DOHH2 (cell line): ENCODE measurements around the gene DKK3.

Source experiments
- H3F3A ChIP-seq: fragments of 200-600 bp; sonication (generic), shearing (Covaris generic); 2 replicates; pipeline ENCODE4 v1.6.0; 2016; ENCODE audit warnings: antibody characterized with exemption, mild to moderate bottlenecking; ENCODE audit not compliant: control insufficient read depth, insufficient read depth
- H3K27ac ChIP-seq: fragments of 200-600 bp; sonication (generic); 2 replicates; pipeline ENCODE4 v1.5.1; 2014; ENCODE audit warnings: low read depth, mild to moderate bottlenecking, low read length, moderate library complexity
- H3K27me3 ChIP-seq: fragments of 200-600 bp; sonication (generic); 2 replicates; pipeline ENCODE4 v1.6.1; 2014; ENCODE audit warnings: mild to moderate bottlenecking, low read length, mixed read lengths; ENCODE audit not compliant: control insufficient read depth
- H3K36me3 ChIP-seq: fragments of 200-600 bp; sonication (generic); 2 replicates; pipeline ENCODE4 v1.6.1; 2014; ENCODE audit warnings: mild to moderate bottlenecking, low read length, moderate library complexity, mixed read lengths; ENCODE audit not compliant: control insufficient read depth
- H3K4me1 ChIP-seq: fragments of 200-600 bp; sonication (generic); 2 replicates; pipeline ENCODE4 v1.6.1; 2014; ENCODE audit warnings: mild to moderate bottlenecking, low read length, mixed read lengths; ENCODE audit not compliant: control insufficient read depth
- H3K4me2 ChIP-seq: fragments of 200-600 bp; sonication (generic); 2 replicates; pipeline ENCODE4 v1.6.0; 2014; ENCODE audit warnings: mild to moderate bottlenecking, low read length, moderate library complexity
- H3K4me3 ChIP-seq: fragments of 200-600 bp; sonication (generic); 2 replicates; pipeline ENCODE4 v1.5.1; 2014; ENCODE audit warnings: mild to moderate bottlenecking, low read length, mixed read lengths
- H3K79me2 ChIP-seq: fragments of 200-600 bp; sonication (generic); 2 replicates; pipeline ENCODE4 v1.6.1; 2014; ENCODE audit warnings: mild to moderate bottlenecking, low read length, mixed read lengths; ENCODE audit not compliant: control insufficient read depth
- H3K9me2 ChIP-seq: fragments of 200-600 bp; sonication (generic); replicated peaks from 2 replicates; pipeline ENCODE4 v1.6.1; 2014; ENCODE audit warnings: mild to moderate bottlenecking, low read length, mixed read lengths; ENCODE audit not compliant: control insufficient read depth
- H3K9me3 ChIP-seq: fragments of 200-600 bp; sonication (generic); 2 replicates; pipeline ENCODE4 v1.6.1; 2014; ENCODE audit warnings: antibody characterized with exemption, low read length, mixed read lengths; ENCODE audit not compliant: control insufficient read depth, insufficient read depth
- H4K20me1 ChIP-seq: fragments of 200-600 bp; sonication (generic); 2 replicates; pipeline ENCODE4 v1.6.0; 2014; ENCODE audit warnings: low read depth, mild to moderate bottlenecking, antibody characterized with exemption, low read length, moderate library complexity; ENCODE audit not compliant: control insufficient read depth, insufficient read depth
- EZH2phosphoT487 ChIP-seq: fragments of 200-600 bp; sonication (generic); IDR thresholded peaks from 2 replicates; pipeline ENCODE4 v1.6.1; 2017; ENCODE audit warnings: borderline replicate concordance, mild to moderate bottlenecking, antibody characterized with exemption, low read length, moderate library complexity, mixed read lengths
- TF ChIP-seq, protein P1 (sequence below): fragments of 200-600 bp; sonication (generic); IDR thresholded peaks from one replicate; pipeline ENCODE4 v1.5.1; 2014; ENCODE audit warnings: antibody characterized with exemption, mild to moderate bottlenecking, low read depth, low read length; ENCODE audit not compliant: poor library complexity, severe bottlenecking

The DKK3 gene

DNA sequence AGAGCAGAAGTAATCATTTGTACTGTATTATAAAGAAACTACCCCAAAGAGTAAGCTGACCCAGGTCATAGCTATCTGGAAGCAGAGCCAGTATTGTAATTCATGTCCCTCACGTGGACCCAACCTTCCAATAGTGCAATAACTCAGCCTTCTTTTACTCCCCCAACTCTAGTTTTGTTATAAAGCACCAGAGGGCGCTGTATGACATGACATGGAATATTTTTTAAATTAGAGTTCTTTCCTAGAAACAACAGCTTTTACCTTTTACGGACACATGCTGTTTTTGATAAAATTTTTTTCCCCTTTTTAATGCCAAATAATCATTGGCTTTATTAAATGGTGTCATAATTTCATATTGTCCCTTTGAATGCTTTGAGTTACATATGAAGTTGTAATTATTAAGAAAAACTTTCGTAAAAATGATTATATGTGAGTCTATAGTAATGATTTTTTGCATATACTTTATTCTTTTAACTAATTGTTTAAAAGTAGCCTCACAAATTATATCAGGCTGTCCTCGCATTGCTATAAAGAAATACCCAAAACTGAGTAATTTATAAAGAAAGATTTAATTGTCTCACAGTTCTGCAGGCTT lies 76.9 kb downstream of the DKK3 start:
- Histone ChIP-seq H3K4me3 (no peak overlapping the region), H3K79me2 (no peaks in the 10 kb centered on the region), H4K20me1 (no peaks in the 10 kb centered on the region), H3K4me2 (no peak overlapping the region), H3K27ac (no peak overlapping the region), H3F3A (0 out of 2 replicates have a peak, but pooled peaks cover 2% of the 10 kb centered on the region), H3K9me2 (no peaks in the 10 kb centered on the region), H3K27me3 (no peaks in the 10 kb centered on the region), H3K36me3 (peaks cover 45% of the 10 kb centered on the region), H3K9me3 (no peaks in the 10 kb centered on the region), H3K4me1 (peaks cover 1% of the 10 kb centered on the region)
- TF ChIP-seq, protein P1, sequence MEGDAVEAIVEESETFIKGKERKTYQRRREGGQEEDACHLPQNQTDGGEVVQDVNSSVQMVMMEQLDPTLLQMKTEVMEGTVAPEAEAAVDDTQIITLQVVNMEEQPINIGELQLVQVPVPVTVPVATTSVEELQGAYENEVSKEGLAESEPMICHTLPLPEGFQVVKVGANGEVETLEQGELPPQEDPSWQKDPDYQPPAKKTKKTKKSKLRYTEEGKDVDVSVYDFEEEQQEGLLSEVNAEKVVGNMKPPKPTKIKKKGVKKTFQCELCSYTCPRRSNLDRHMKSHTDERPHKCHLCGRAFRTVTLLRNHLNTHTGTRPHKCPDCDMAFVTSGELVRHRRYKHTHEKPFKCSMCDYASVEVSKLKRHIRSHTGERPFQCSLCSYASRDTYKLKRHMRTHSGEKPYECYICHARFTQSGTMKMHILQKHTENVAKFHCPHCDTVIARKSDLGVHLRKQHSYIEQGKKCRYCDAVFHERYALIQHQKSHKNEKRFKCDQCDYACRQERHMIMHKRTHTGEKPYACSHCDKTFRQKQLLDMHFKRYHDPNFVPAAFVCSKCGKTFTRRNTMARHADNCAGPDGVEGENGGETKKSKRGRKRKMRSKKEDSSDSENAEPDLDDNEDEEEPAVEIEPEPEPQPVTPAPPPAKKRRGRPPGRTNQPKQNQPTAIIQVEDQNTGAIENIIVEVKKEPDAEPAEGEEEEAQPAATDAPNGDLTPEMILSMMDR: peak; percentile 67
- TF ChIP-seq EZH2phosphoT487: no peak

DNA sequence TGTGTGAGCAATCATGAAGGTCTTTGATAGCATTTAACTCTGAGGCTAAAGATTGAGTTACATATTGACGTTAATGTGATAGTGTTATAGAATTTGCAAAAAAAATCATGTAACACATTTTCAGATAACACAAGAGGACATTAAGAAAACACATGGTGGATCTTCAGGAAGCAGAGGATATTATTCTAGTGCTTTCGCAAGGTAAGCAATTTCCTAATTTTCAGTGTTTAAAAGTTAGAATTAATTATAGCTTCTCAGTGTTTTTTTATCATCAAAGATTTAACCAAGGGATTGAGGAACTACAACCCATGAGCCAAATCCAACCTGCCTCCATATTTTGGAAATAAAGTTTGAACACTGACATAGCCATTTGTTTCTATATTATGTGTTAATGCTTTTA lies 78.5 kb downstream of the DKK3 start:
- no peaks in the 10 kb centered on the region for H3K79me2 ChIP-seq
- no peak for TF ChIP-seq EZH2phosphoT487
- TF ChIP-seq, protein P1: no peak
- no peak overlapping the region for H3K4me2 ChIP-seq
- H3K27ac ChIP-seq: no peak overlapping the region
- no peaks in the 10 kb centered on the region for H3K9me2 ChIP-seq
- H3K4me1 ChIP-seq: peaks cover 10% of the 10 kb centered on the region
- no peak overlapping the region for H3K4me3 ChIP-seq
- peaks cover 47% of the 10 kb centered on the region for H3K36me3 ChIP-seq
- H3K9me3 ChIP-seq: no peaks in the 10 kb centered on the region
- H3F3A ChIP-seq: 0 out of 2 replicates have a peak, but pooled peaks cover 2% of the 10 kb centered on the region
- H3K27me3 ChIP-seq: no peaks in the 10 kb centered on the region
- no peaks in the 10 kb centered on the region for H4K20me1 ChIP-seq

DNA sequence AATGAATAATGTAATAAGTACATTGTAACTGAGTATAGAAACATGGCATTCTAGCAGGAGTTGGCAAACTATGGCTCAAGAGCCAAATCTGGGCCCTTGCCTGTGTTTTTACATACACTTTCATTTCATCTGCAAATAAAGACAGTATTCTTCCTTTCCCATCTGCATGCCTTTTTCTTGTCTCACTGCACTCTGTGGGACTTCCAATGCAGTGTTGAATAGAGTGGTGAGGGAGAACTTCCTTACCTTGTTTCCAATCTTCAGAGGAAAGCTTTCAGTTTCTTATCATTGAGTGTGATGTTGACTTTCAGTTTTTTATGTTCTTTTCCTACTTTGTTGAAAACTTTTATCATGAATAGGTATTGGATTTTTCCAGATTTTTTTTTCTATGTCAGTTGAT lies 84.6 kb downstream of the DKK3 start:
- H4K20me1 ChIP-seq: no peaks in the 10 kb centered on the region
- no peak overlapping the region for H3K4me2 ChIP-seq
- no peaks in the 10 kb centered on the region for H3K9me2 ChIP-seq
- H3K4me1 ChIP-seq: peaks cover 10% of the 10 kb centered on the region
- H3K36me3 ChIP-seq: peaks cover 21% of the 10 kb centered on the region
- H3K27me3 ChIP-seq: no peaks in the 10 kb centered on the region
- H3K79me2 ChIP-seq: no peaks in the 10 kb centered on the region
- H3K4me3 ChIP-seq: no peak overlapping the region
- H3K27ac ChIP-seq: no peak overlapping the region
- TF ChIP-seq EZH2phosphoT487: no peak
- TF ChIP-seq, protein P1: no peak
- 0 out of 2 replicates have a peak, but pooled peaks cover 2% of the 10 kb centered on the region for H3F3A ChIP-seq
- H3K9me3 ChIP-seq: no peaks in the 10 kb centered on the region
